Activated T-helper 2 cell treated with anti-CD3 and anti-CD28 coated beads, Interferon-gamma antibody, Interleukin-2, Interleukin-4, amounts not matched to agents 10 μg/mL and 5 μg/mL and 100 μg/mL, durations not matched to agents 14 hours and 24 hours and 36 hours (primary cell): Measurements from ENCODE around the gene PTPRD. TPM values are rescaled to one million over a fixed set of nuclear protein-coding genes. Genes with fewer than 3 reads are reported as not detected.
"Not testable (repeated sequence)": the region's sequence is repeated elsewhere in the genome, so short reads cannot be mapped to it uniquely, and the experiment has no call there.

Experiments used
- DNase-seq: peaks from one replicate; pipeline ENCODE4 v3.0.0; 2021; ENCODE audit warnings: low spot score
- H3K27ac Mint-ChIP-seq: one replicate; pipeline ENCODE4 v1.8.0; 2021; ENCODE audit warnings: mixed read lengths
- H3K27me3 Mint-ChIP-seq: one replicate; pipeline ENCODE4 v1.8.0; 2021; ENCODE audit warnings: low read depth, mixed read lengths
- H3K36me3 Mint-ChIP-seq: one replicate; pipeline ENCODE4 v1.8.0; 2021; ENCODE audit warnings: low read depth, mixed read lengths
- H3K4me1 Mint-ChIP-seq: one replicate; pipeline ENCODE4 v1.8.0; 2021; ENCODE audit warnings: low read depth, mixed read lengths
- H3K4me3 Mint-ChIP-seq: one replicate; pipeline ENCODE4 v1.8.0; 2021; ENCODE audit warnings: low read depth, mild to moderate bottlenecking, moderate library complexity, mixed read lengths
- H3K9me3 Mint-ChIP-seq: one replicate; pipeline ENCODE4 v1.8.0; 2021; ENCODE audit warnings: mixed read lengths
- intact Hi-C: fragments of 100-400 bp; cut with micrococcal nuclease; formaldehyde crosslinking; loops from one replicate; pipeline ENCODE4 v1.15.1; 2023
- total RNA-seq: library from RNA; stranded (reverse); gene quantifications from 2 replicates; pipeline ENCODE4 v1.2.3, GENCODE V29; 2022

Gene PTPRD
- total RNA-seq, 1 donor from 2014 or later = 1.5 TPM

DNA sequence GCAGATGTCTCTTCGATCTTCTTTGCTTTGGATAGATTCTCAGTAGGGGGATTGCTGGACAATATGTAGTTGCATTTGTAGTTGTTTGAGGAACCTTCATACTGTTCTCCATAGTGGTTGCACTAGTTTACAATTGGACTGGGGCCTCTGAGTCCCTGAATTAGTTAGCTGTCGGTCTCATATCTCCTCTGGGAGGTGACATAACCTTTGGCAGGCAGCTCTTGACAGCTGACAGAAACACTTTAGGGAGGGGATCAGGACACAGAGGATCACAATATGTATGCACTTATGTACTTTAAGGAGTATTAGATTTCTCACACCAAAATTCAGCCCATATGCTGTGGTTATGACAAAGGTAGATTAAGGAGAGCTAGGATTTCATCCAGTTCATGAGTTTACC lies 1533.3 kb downstream of the PTPRD start:
- H3K27ac Mint-ChIP-seq = no peak overlapping the region

DNA sequence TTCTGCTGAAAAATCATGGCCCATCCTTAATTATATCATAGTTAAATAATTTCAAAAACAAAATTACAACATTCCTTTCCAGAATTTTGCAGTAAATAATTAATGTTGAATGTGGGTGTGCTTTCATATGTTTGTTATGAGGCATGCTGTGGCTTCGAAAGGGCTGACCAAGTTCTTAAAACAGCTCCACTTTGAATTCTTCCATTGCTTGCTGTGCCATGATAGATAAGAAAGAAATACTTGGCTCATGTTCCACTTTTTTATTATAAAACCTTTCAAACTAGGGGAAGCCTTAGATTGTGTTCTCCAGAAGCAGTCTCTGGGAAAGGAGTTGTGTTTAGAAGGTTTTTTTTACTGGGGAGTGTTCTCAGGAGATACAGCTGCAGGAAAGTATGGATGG lies 1534.5 kb downstream of the PTPRD start:
- H3K27ac Mint-ChIP-seq = no peak overlapping the region
- H3K27me3 Mint-ChIP-seq = no peaks in the 10 kb centered on the region
- no peak for DNase-seq
- peaks cover 39% of the 10 kb centered on the region for H3K9me3 Mint-ChIP-seq
- intact Hi-C loops = no loop called here
- no peaks in the 10 kb centered on the region for H3K36me3 Mint-ChIP-seq
- no peak overlapping the region for H3K4me3 Mint-ChIP-seq
- no peaks in the 10 kb centered on the region for H3K4me1 Mint-ChIP-seq

More for the DNA sequence above, 1533.3 kb downstream of the PTPRD start:
- H3K4me3 Mint-ChIP-seq = no peak overlapping the region
- intact Hi-C loops = no loop called here
- H3K9me3 Mint-ChIP-seq = peaks cover 43% of the 10 kb centered on the region
- H3K27me3 Mint-ChIP-seq = no peaks in the 10 kb centered on the region
- no peak for DNase-seq
- H3K4me1 Mint-ChIP-seq = no peaks in the 10 kb centered on the region
- H3K36me3 Mint-ChIP-seq = no peaks in the 10 kb centered on the region

DNA sequence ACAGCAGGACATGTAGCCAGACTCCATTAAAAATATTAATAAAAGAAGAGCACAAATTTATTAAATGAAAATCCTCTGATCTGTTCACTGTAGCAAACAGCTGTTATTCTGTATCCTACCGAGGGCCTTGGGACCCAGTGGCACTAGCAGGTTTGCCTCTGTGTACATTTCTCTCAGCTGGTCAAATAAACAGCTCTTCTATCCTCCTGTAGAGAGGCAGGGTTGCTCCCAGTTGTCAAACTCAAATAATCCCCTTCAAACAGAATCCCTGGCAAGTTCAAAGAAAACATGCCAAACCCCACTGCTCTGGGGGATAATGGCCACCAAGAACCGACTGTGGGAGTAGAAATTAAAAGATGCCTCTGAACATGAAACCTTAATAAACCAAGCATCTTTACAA lies 1551.2 kb downstream of the PTPRD start:
- no peak for DNase-seq
- Mint-ChIP-seq H3K27ac (no peak overlapping the region), H3K4me3 (no peak overlapping the region), H3K36me3 (no peaks in the 10 kb centered on the region), H3K4me1 (no peaks in the 10 kb centered on the region), H3K9me3 (peaks cover 6% of the 10 kb centered on the region), H3K27me3 (no peaks in the 10 kb centered on the region)
- intact Hi-C loops = no loop called here

DNA sequence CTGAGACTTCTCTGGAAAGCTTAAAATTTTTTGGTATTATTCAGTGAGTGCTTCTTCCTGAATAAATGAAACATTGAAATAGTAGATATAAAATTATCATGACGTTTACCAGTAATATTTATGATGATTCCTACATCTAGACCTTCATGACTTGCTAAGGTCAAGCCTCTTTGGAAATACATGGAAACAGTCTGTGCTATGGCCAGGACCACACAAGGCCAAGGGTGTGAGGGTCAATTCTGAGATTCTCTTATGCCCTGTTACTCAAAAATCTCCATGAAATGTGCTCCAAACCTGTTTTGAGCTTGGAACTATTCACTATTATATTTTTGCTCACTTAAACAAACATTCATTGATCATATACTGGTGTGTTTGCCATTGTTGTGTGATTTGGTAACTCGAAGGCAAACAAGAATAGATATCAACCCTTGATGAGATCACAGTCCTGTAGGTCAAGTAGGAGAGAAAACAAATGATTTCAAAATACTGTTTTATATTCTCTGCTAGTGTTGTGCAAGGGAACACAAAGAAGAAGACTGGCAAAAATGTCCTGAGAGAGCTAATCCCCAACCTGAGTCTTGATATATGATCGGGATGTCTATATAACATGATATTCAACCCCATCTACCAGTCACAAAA lies 1558.3 kb downstream of the PTPRD start:
- Mint-ChIP-seq H3K9me3 (peaks cover 6% of the 10 kb centered on the region), H3K4me3 (no peak overlapping the region), H3K27me3 (no peaks in the 10 kb centered on the region), H3K4me1 (no peaks in the 10 kb centered on the region), H3K27ac (no peak overlapping the region), H3K36me3 (no peaks in the 10 kb centered on the region)
- DNase-seq = no peak
- intact Hi-C loops = no loop called here

DNA sequence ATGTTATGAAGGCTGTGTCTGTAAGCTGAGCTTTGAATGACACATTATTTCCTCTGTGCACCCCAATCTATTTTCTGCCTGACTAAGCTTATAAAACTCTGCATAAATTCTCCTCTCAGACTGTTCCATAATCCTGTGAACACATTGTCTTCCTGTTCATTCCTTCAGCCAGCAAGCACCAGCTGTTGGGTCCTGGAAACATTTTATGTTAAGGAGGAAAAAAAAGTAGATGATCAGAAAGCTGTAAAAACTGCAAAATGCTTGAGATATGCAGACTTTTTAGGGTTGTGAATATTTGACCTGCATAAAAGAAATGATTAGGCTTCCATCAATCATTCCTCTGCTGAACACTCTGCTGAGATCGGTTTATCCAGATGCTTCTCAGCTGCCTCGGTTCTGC lies 1567.2 kb downstream of the PTPRD start:
- no peaks in the 10 kb centered on the region for H3K27me3 Mint-ChIP-seq
- H3K27ac Mint-ChIP-seq = no peak overlapping the region

DNA sequence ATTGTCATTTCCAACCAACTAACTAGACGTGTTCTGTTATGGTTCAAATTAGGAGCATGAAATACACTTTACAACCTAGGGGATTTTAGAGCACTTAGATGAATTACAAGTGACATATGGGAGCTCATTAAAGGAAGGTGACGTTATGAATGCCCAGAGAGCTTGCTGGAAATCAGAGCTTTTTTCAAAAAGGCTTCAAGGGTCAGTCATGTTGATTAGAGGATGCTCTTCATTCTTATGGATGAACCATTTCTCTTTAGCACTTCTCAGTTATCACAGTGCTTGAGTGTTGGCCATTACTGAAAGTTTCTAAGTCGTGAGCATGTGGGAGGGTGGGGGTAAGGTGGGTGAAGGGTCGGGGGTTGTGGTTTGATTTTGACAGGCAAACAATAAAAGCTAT lies 1567.7 kb downstream of the PTPRD start:
- no peak overlapping the region for H3K27ac Mint-ChIP-seq
- DNase-seq = no peak
- no peak overlapping the region for H3K4me3 Mint-ChIP-seq
- H3K36me3 Mint-ChIP-seq = no peaks in the 10 kb centered on the region
- no peaks in the 10 kb centered on the region for H3K27me3 Mint-ChIP-seq
- no peaks in the 10 kb centered on the region for H3K4me1 Mint-ChIP-seq
- intact Hi-C loops = no loop called here
- no peaks in the 10 kb centered on the region for H3K9me3 Mint-ChIP-seq

More for the DNA sequence above, 1567.2 kb downstream of the PTPRD start:
- intact Hi-C loops = no loop called here
- H3K4me1 Mint-ChIP-seq = no peaks in the 10 kb centered on the region
- DNase-seq = no peak
- no peaks in the 10 kb centered on the region for H3K36me3 Mint-ChIP-seq
- no peak overlapping the region for H3K4me3 Mint-ChIP-seq
- H3K9me3 Mint-ChIP-seq = no peaks in the 10 kb centered on the region

DNA sequence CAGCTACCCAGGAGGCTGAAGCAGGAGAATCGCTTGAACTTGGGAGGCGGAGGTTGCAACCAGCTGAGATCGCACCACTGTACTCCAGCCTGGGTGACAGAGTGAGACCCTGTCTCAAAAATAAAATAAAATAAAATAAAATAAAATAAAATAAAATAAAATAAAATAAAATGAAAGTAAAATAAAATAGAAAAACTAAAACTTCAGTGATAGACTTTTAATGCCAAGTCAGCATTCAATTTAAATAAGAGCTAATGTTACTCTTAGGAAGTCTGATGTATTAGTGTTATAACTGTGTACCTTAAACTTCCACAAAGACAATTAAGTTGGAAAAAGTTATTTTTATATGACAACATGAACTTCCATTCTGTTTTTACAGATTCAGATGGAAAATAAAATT lies 1569.0 kb downstream of the PTPRD start:
- intact Hi-C loops, H3K36me3 Mint-ChIP-seq, DNase-seq, H3K4me3 Mint-ChIP-seq, H3K9me3 Mint-ChIP-seq, H3K27me3 Mint-ChIP-seq, H3K4me1 Mint-ChIP-seq, H3K27ac Mint-ChIP-seq: not testable (repeated sequence)

DNA sequence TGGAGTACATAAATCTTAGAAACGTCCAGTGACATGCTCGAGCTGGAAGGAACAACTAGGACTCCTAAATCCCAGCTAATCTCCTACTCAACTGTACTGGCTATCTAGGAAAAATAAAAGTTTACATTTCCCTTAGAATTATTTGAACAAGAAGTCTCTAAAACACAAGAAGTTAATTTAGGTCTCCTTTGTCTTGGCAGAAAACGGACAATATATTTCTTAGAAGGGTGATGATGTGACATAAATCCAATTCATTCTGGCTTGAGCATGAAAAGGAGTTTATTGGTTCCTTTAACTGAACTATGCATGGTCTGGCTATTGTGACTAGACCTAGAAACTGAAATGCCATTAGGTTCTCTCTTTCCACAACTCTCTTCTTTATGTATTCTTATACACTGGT lies 1571.0 kb downstream of the PTPRD start:
- intact Hi-C loops = no loop called here
- H3K27ac Mint-ChIP-seq = no peak overlapping the region
- DNase-seq = no peak
- no peaks in the 10 kb centered on the region for H3K9me3 Mint-ChIP-seq
- H3K4me1 Mint-ChIP-seq = no peaks in the 10 kb centered on the region
- no peaks in the 10 kb centered on the region for H3K27me3 Mint-ChIP-seq
- H3K4me3 Mint-ChIP-seq = no peak overlapping the region
- H3K36me3 Mint-ChIP-seq = no peaks in the 10 kb centered on the region

DNA sequence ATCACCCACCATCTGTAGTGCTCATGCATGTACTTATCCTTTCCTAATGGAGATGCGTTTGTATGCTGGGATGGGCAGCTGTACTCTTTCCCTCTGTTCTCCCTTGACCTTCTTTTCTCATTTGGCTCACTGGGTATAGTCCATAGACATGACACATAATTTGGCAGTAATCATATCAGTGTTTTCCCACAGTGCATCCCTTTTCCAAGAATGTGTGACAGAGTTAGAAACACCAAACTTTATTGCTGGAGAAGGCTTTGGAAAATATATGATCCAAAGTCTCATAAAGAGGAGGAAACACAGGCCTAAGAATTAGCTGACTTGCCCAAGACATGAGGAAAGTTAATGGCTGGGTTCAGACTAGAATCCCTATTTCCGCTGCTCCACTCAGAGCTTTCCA lies 1579.8 kb downstream of the PTPRD start:
- intact Hi-C loops = no loop called here
- H3K27me3 Mint-ChIP-seq = no peaks in the 10 kb centered on the region
- no peak overlapping the region for H3K27ac Mint-ChIP-seq
- no peak overlapping the region for H3K4me3 Mint-ChIP-seq
- peaks cover 5% of the 10 kb centered on the region for H3K9me3 Mint-ChIP-seq
- no peaks in the 10 kb centered on the region for H3K4me1 Mint-ChIP-seq
- no peaks in the 10 kb centered on the region for H3K36me3 Mint-ChIP-seq
- no peak for DNase-seq

DNA sequence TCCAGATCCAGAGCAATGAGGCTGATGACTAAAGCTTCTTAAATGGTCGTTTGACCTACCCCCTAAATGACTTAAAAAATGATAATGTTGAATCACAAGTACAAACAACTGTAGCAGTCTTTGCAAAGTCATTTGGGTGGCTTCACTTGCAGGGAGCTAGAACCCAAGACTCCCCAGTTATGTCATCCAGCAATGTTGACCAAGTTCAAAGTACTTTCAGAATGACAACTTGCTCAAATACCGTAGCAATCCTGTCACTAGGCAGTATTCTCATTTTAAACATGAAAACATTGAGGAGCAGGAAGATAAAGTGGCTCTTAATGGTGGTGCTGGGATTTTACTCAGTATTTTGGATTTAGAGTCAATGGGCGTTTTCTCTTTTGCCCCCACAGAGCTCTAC lies 1596.2 kb downstream of the PTPRD start:
- Mint-ChIP-seq H3K27ac (no peak overlapping the region), H3K9me3 (peaks cover 5% of the 10 kb centered on the region), H3K27me3 (no peaks in the 10 kb centered on the region), H3K4me3 (no peak overlapping the region), H3K4me1 (no peaks in the 10 kb centered on the region), H3K36me3 (no peaks in the 10 kb centered on the region)
- DNase-seq = no peak
- intact Hi-C loops = no loop called here

DNA sequence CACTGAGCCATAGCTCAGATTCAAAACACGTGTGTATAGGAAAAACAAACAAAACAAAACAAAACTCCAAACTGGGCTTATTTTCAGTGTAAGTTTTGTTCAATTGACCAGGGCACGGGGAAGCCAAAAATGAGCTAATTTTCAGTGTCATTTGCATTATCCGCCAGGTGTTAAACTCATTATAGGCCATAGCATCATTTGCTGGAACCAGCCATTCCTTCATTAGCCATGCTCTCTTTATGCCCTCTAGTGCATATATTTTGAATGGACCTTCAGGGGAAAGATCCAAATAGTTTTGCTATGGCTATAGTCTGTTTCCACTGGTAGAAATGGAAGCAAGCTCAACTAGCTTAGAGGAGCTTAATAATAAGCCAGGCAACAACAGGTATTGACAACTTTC lies 1608.0 kb downstream of the PTPRD start:
- H3K4me3 Mint-ChIP-seq = no peak overlapping the region
- no peaks in the 10 kb centered on the region for H3K27me3 Mint-ChIP-seq
- H3K36me3 Mint-ChIP-seq = no peaks in the 10 kb centered on the region
- no peaks in the 10 kb centered on the region for H3K9me3 Mint-ChIP-seq
- intact Hi-C loops = no loop called here
- H3K4me1 Mint-ChIP-seq = no peaks in the 10 kb centered on the region
- DNase-seq = no peak
- no peak overlapping the region for H3K27ac Mint-ChIP-seq

DNA sequence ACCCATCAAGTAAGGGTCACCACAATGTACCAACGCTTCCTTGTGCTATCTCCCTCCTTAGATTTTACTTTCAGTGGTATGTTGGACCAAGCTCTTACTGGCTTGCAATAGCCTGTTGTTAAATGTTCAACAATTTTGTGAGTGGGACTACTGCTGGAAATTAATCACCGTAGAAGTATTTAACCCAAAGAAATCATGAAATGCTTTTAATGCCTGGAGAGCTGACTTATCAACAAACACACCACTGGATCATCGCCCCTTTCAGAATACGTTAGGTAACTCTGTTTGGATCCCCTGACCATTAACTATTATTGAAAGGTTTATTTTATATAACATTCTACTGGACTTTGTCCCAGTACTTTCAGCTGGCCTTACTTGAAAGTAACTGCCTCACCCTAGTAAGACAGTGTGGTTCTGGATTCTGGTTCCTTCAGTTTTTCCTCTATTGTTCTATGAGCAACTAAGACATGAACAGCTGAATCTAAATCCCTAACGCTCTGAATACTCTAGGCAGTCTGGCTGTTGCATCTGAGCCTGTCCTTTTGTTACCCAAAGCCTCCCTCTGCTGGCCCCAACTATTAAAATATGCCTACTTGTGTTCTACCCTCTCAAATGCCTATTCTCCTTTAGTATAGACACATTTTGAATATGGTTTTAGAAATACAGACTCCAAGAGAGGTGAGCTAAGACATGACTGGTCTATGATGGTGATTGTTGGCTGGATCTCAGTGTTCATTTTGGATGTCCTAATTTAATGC lies 1609.8 kb downstream of the PTPRD start:
- H3K4me1 Mint-ChIP-seq = no peaks in the 10 kb centered on the region
- H3K4me3 Mint-ChIP-seq = no peak overlapping the region
- no peaks in the 10 kb centered on the region for H3K27me3 Mint-ChIP-seq
- DNase-seq = no peak
- H3K36me3 Mint-ChIP-seq = no peaks in the 10 kb centered on the region
- intact Hi-C loops = no loop called here
- H3K9me3 Mint-ChIP-seq = peaks cover 4% of the 10 kb centered on the region
- H3K27ac Mint-ChIP-seq = no peak overlapping the region

DNA sequence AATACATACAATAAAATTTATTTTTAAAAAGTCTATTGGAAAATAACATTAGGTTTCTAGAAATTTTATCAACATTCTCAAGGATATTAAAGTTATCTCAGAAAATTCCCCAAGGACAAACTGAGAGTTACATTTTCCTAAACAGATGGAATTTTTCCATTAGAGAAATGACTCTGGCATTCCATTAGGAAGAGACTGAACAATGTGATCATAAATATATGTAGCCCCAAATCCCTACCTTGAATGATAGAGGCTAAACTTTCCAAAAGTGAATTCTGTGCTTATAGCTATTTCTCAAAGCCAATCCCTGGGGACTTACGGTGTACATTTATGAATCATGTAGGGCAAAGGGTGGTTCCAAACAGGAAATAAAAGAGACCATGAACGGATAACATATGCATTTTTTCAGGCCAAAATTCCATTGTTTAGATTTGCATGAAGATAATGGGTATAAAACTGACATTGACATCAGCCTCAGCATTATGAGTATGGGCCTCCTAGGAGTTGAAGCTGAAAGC lies 1632.2 kb downstream of the PTPRD start:
- Mint-ChIP-seq H3K4me3 (no peak overlapping the region), H3K36me3 (no peaks in the 10 kb centered on the region), H3K9me3 (no peaks in the 10 kb centered on the region), H3K27ac (no peak overlapping the region), H3K27me3 (no peaks in the 10 kb centered on the region), H3K4me1 (no peaks in the 10 kb centered on the region)
- no peak for DNase-seq
- intact Hi-C loops = no loop called here
